Skeletal muscle satellite cell (primary cell): ENCODE data around the gene MBNL3.
"Not testable (repeated sequence)": the region's sequence is repeated elsewhere in the genome, so short reads cannot be mapped to it uniquely, and the experiment has no call there.

ENCODE experiments used
- H3K27me3 ChIP-seq: 2 replicates; pipeline ENCODE4 v1.7.0; 2013; ENCODE audit warnings: low read length; ENCODE audit not compliant: control insufficient read depth, insufficient read depth
- H3K36me3 ChIP-seq: 2 replicates; pipeline ENCODE4 v1.7.0; 2013; ENCODE audit warnings: mild to moderate bottlenecking, control low read depth, low read length; ENCODE audit not compliant: insufficient read depth
- H3K4me1 ChIP-seq: 2 replicates; pipeline ENCODE4 v1.7.0; 2013; ENCODE audit warnings: low read length; ENCODE audit not compliant: control insufficient read depth, insufficient read depth
- H3K4me2 ChIP-seq: 2 replicates; pipeline ENCODE4 v1.7.0; 2013; ENCODE audit warnings: mild to moderate bottlenecking, low read length
- H3K4me3 ChIP-seq: 2 replicates; pipeline ENCODE4 v1.7.0; 2013; ENCODE audit warnings: low read length
- H3K9ac ChIP-seq: 2 replicates; pipeline ENCODE4 v1.7.0; 2013; ENCODE audit warnings: mild to moderate bottlenecking, low read depth, low read length, moderate library complexity
- H3K9me3 ChIP-seq: replicated peaks from 2 replicates; pipeline ENCODE4 v1.7.0; 2013; ENCODE audit warnings: mild to moderate bottlenecking, control low read depth, low read length

Gene MBNL3

DNA sequence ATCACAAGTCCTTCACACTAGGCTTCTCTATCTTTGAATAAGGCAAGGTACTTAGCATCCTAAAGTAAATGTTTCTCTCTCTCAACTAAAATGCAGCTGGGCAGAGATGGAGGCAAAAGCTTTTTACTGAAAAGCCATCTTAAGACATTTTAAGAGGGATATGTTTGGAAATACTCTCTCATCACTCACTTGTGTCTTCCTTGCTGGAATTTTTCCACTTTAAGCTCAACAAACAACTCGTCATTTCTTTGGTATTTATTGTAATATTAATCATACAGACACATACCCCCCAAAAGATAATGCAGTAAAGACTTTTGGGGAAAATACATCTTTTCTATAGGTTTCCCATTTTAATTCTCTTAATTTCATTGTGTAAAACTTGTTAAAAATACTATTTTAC lies 16.4 kb downstream of the MBNL3 start:
- no peaks in the 10 kb centered on the region for H3K36me3 ChIP-seq
- H3K27me3 ChIP-seq, result peaks cover 7% of the 10 kb centered on the region
- no peak overlapping the region for H3K4me3 ChIP-seq
- H3K4me2 ChIP-seq, result no peak overlapping the region
- H3K4me1 ChIP-seq, result no peaks in the 10 kb centered on the region
- H3K9ac ChIP-seq, result no peak overlapping the region
- H3K9me3 ChIP-seq, result no peaks in the 10 kb centered on the region

DNA sequence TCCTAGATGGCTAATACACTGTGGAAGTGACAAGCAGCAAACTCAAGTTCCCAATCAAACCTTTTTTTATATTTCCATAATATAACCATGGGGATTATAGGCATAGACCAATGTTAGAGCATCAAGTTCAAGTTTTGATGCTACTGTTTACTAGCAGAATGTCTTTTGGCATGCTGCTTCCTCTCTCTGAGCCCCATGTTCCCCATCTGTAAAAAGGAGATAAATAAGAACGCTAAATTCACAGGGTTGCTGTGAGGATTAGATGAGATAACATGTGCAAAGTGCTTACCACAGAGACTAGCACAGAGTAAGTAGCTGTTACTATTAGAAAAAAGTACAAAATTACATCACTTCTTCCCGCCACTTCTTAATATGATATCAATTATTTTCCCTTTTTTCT lies 18.0 kb downstream of the MBNL3 start:
- Histone ChIP-seq H3K9ac (no peak overlapping the region), H3K4me1 (no peaks in the 10 kb centered on the region), H3K9me3 (no peaks in the 10 kb centered on the region), H3K27me3 (peaks cover 5% of the 10 kb centered on the region), H3K4me3 (no peak overlapping the region), H3K36me3 (no peaks in the 10 kb centered on the region), H3K4me2 (no peak overlapping the region)

DNA sequence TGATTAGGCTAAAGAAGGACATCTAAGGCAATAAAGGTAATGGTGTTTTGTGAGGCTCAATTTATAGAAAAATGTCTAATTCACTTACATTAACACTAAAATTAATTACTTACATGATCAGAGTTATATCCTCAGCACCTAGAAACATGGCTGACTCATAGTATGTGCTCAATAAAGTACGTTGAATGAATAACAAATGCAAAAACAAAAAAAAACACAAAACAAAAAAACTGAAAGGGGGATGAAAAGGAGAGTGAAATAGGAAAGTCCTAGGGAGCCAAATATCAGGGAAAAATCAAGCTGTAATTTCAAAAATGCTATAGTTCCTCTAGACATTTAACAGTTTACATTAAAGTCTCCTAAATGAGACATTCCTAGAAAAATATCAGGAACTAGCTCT lies 18.7 kb downstream of the MBNL3 start:
- no peaks in the 10 kb centered on the region for H3K9me3 ChIP-seq
- no peak overlapping the region for H3K4me2 ChIP-seq
- H3K36me3 ChIP-seq, result no peaks in the 10 kb centered on the region

DNA sequence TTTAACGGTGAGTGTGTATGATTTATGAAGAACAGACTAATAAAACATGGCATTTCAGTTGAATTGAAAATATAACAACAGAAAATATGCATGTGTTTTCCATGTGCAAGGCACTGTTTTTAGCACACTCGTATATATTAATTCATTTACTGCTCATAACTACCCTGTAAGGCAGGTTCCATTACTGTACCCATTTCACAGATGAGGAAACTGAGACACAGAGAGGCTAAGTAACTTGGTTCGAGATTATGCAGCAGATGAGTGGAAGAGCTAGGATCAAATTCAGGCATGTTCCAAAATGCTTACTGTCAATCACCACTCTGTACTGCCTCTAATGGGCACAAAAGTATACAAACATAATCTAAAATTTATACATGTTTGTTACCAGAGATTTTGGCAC lies 20.4 kb downstream of the MBNL3 start:
- Histone ChIP-seq H3K9me3 (no peaks in the 10 kb centered on the region), H3K4me2 (no peak overlapping the region), H3K27me3 (peaks cover 5% of the 10 kb centered on the region)

More for the DNA sequence above, 18.7 kb downstream of the MBNL3 start:
- no peaks in the 10 kb centered on the region for H3K4me1 ChIP-seq
- H3K27me3 ChIP-seq, result peaks cover 5% of the 10 kb centered on the region
- H3K4me3 ChIP-seq, result no peak overlapping the region
- no peak overlapping the region for H3K9ac ChIP-seq

DNA sequence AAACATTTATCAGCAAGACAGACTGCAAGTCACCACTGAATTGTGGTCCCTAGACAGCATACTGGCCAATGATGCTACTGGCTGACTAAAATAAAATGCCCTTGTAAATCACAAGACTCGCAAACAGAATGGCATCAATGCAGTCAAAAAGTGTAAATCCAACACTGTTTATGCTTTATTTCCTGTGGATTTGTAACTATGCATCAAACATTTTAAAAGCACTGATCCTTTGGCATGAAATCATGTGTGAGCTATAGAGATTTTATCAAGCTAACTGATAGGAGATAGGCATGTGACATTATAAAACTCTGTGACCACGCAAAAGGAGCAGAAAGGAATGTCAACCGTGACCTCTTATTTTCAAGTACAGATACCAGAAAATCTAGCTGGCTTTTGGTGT lies 20.8 kb downstream of the MBNL3 start:
- Histone ChIP-seq H3K4me2 (no peak overlapping the region), H3K9me3 (no peaks in the 10 kb centered on the region), H3K27me3 (peaks cover 5% of the 10 kb centered on the region), H3K9ac (no peak overlapping the region), H3K4me3 (no peak overlapping the region), H3K36me3 (no peaks in the 10 kb centered on the region), H3K4me1 (no peaks in the 10 kb centered on the region)

More for the DNA sequence above, 20.4 kb downstream of the MBNL3 start:
- Histone ChIP-seq H3K4me3 (no peak overlapping the region), H3K4me1 (no peaks in the 10 kb centered on the region), H3K9ac (no peak overlapping the region), H3K36me3 (no peaks in the 10 kb centered on the region)

DNA sequence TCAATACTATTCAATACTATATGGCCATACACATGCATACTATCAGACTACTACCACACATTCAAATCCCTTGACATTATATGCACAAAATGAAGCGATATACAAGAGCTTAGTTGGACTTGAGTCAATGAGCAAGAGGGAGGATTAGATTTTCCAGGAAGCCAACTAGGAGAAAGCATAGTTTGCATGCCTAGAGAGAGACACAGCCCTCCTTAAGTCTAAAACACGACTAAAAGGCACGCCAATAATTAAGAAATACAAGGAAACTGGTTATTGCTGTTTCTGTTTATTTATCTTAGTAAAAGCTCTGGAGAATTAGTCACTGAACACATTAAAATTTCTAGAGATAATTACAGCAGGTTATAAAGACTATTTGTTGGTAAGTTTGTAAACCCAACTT lies 21.8 kb downstream of the MBNL3 start:
- peaks cover 2% of the 10 kb centered on the region for H3K27me3 ChIP-seq
- H3K36me3 ChIP-seq, result no peaks in the 10 kb centered on the region
- no peak overlapping the region for H3K4me2 ChIP-seq
- H3K4me1 ChIP-seq, result no peaks in the 10 kb centered on the region
- H3K9me3 ChIP-seq, result no peaks in the 10 kb centered on the region
- H3K4me3 ChIP-seq, result no peak overlapping the region
- no peak overlapping the region for H3K9ac ChIP-seq

DNA sequence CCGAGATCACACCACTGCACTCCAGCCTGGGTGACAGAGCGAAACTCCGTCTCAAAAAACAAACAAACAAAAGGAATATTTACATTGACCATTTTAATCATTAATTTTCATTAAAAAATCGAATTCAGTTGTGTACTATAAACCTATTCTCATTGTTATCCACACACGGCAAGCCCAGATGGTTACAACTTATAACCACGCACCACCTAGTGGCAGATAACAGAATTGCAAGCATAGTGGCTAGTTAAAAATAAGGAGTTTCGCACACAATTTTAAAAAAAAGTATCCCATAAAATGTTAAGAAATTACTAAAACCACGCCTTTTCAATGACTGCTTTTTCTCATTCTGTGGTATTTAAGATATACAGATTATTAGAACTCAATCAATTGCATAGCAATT lies 25.4 kb downstream of the MBNL3 start:
- no peak overlapping the region for H3K9ac ChIP-seq

DNA sequence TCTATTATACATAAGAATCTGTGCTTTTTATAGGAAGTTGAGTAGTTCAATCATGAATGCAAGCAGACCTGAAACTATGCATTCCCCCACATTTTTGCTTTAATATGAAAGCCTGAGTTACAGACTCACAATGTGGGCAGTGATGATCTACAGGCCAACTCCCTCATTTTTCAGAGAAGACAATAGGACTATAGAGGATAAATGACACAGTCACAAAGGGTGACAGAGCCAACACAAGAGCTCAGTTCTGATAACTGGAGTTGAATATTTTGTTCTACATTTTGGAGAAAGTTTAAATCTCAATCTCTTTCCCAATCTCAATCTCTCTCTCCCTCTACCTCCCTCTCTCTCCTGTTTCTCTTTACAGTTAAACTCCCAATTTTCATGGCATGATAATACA lies 27.0 kb downstream of the MBNL3 start:
- Histone ChIP-seq H3K4me1 (no peaks in the 10 kb centered on the region), H3K9me3 (no peaks in the 10 kb centered on the region), H3K4me2 (no peak overlapping the region), H3K4me3 (no peak overlapping the region), H3K9ac (no peak overlapping the region), H3K27me3 (no peaks in the 10 kb centered on the region), H3K36me3 (no peaks in the 10 kb centered on the region)

More for the DNA sequence above, 25.4 kb downstream of the MBNL3 start:
- no peaks in the 10 kb centered on the region for H3K9me3 ChIP-seq
- H3K4me2 ChIP-seq, result no peak overlapping the region
- no peaks in the 10 kb centered on the region for H3K36me3 ChIP-seq
- H3K4me3 ChIP-seq, result no peak overlapping the region
- H3K27me3 ChIP-seq, result no peaks in the 10 kb centered on the region
- H3K4me1 ChIP-seq, result no peaks in the 10 kb centered on the region

DNA sequence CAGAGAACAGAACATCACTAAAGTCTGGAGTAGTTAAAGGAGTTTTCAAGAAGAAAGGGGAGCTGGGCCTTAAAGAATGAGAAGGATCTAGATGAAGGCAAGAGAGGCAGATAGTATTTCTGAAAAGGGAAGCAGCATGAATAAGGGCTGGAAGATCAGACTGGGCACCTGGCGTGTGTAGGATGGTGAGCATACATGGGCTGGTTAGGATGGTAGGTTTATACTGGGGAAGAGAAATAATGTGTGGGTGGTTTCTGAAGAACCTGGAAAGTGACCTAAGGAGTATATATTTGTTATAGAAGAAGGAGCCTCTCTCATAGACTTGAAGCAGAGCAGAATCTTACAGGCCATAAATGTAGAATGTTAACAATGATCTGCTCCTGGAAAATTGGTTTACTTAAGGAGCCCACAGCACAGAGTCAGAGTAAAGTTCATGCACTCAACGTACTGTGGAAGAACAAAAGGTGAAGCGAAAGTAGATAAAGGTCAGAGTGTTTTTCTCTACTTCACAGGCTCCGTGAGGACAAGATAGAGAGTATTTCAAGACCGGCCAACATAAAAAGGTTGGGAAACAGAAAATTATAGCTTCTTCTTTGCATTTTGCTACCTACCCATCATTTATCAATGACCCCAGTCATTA lies 35.8 kb downstream of the MBNL3 start:
- no peak overlapping the region for H3K9ac ChIP-seq
- H3K36me3 ChIP-seq, result no peaks in the 10 kb centered on the region
- H3K4me2 ChIP-seq, result no peak overlapping the region
- H3K9me3 ChIP-seq, result no peaks in the 10 kb centered on the region
- no peaks in the 10 kb centered on the region for H3K4me1 ChIP-seq
- no peak overlapping the region for H3K4me3 ChIP-seq
- peaks cover 4% of the 10 kb centered on the region for H3K27me3 ChIP-seq

DNA sequence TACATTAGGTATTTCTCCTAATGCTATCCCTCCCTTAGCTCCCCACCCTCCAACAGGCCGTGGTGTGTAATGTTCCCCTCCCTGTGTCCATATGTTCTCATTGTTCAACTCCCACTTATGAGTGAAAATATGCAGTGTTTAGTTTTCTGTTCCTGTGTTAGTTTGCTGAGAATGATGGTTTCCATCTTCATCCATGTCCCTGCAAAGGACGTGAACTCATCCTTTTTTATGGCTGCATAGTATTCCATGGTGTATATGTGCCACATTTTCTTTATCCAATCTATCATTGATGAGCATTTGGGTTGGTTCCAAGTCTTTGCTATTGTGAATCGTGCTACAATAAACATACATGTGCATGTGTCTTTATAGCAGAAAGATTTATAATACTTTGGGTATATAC lies 42.9 kb downstream of the MBNL3 start:
- H3K36me3 ChIP-seq, H3K9me3 ChIP-seq, H3K4me2 ChIP-seq, H3K4me1 ChIP-seq, H3K4me3 ChIP-seq, H3K27me3 ChIP-seq, H3K9ac ChIP-seq: not testable (repeated sequence)

DNA sequence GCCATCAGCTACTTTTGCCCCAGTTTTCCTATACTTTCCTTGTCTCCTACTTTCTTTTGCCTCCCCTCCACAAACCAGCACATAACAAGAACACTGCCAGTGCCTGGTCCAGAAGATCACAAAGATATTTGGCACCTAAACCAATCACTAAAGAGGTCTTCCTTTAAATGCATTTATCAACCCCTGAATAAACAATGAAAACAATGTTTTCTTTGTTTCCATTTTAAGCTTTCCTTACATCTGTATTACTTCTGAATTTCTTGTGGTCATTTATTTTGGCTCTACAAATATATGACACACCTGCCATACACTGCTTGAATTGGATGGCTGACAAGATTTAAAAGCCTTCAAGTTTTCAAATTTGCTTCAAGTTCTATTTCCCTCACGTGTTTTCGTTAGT lies 43.9 kb downstream of the MBNL3 start:
- Histone ChIP-seq H3K9me3 (no peaks in the 10 kb centered on the region), H3K9ac (no peak overlapping the region), H3K36me3 (no peaks in the 10 kb centered on the region), H3K4me1 (no peaks in the 10 kb centered on the region), H3K4me3 (no peak overlapping the region), H3K4me2 (no peak overlapping the region), H3K27me3 (peaks cover 5% of the 10 kb centered on the region)
